Measurements from ENCODE around the gene TIMP4. TPM values are rescaled to one million over a fixed set of nuclear protein-coding genes. Genes with fewer than 3 reads are reported as not detected.

The TIMP4 gene
- total RNA-seq, 2 donors from 2014 or later, result 2.0 to 3.1 TPM

DNA sequence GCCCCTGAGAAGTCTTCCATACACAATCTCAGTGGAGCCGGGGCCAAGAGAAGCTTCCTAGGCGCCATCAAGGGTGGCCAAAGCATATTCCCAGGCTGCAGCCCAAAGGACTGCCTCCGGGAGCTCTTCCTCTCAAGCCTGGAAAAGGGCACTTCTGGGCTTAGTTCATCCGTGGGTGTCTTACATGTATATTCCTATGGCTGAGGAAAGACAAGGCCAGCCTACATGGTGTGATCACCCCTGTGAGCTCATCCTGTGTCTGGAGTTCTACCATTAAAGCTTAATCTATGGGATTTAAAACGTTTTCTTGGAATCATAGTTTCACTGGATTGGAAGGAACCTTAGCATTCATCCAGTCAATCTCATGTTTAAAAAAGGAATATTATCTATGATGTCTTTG is 21.9 kb upstream of the TIMP4 start:
- no peak overlapping the region for H3K9ac ChIP-seq (ENCODE audit: low read depth in 2 of 2, low read length in 2 of 2)
- no peak overlapping the region for H3K27ac ChIP-seq
- no peaks in the 10 kb centered on the region for H3K36me3 ChIP-seq
- TF ChIP-seq, protein P1, sequence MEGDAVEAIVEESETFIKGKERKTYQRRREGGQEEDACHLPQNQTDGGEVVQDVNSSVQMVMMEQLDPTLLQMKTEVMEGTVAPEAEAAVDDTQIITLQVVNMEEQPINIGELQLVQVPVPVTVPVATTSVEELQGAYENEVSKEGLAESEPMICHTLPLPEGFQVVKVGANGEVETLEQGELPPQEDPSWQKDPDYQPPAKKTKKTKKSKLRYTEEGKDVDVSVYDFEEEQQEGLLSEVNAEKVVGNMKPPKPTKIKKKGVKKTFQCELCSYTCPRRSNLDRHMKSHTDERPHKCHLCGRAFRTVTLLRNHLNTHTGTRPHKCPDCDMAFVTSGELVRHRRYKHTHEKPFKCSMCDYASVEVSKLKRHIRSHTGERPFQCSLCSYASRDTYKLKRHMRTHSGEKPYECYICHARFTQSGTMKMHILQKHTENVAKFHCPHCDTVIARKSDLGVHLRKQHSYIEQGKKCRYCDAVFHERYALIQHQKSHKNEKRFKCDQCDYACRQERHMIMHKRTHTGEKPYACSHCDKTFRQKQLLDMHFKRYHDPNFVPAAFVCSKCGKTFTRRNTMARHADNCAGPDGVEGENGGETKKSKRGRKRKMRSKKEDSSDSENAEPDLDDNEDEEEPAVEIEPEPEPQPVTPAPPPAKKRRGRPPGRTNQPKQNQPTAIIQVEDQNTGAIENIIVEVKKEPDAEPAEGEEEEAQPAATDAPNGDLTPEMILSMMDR (IDR thresholded peaks at IDR 0.05), result no peak
- H3K27me3 ChIP-seq, result no peaks in the 10 kb centered on the region
- H3K9me3 ChIP-seq, result no peaks in the 10 kb centered on the region
- no peak overlapping the region for H3K4me3 ChIP-seq
- no peaks in the 10 kb centered on the region for H3K4me1 ChIP-seq
- intact Hi-C loops (cut with DNase I), result no loop called here
- no peak for DNase-seq

DNA sequence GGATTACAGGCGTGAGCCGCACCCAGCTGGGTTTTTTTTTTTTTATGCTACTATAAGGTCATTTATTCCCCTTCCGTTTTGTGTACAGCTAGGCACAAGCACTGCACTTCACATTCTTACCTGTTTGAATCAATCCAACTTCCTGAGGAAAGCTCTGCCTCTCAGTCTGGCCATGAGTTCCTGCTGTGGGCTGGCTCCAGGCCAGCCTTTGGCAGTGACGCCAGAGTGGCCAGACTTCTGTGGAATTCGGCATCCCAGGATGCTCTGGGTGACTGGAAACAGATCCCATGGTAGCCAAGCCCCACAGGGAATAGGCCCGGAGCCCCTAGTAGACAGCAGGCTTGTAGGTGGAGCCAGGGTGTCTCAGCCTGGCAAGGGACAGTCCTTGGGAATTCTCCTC is 21.5 kb upstream of the TIMP4 start:
- no peaks in the 10 kb centered on the region for H3K27me3 ChIP-seq
- H3K27ac ChIP-seq, result no peak overlapping the region
- H3K36me3 ChIP-seq, result no peaks in the 10 kb centered on the region
- H3K9ac ChIP-seq (ENCODE audit: low read depth in 2 of 2, low read length in 2 of 2), result no peak overlapping the region
- H3K4me3 ChIP-seq, result no peak overlapping the region
- TF ChIP-seq, protein P1 (IDR thresholded peaks at IDR 0.05), result no peak
- DNase-seq, result peak; percentile 63
- intact Hi-C loops (cut with DNase I), result no loop called here
- H3K4me1 ChIP-seq, result no peaks in the 10 kb centered on the region
- no peaks in the 10 kb centered on the region for H3K9me3 ChIP-seq

DNA sequence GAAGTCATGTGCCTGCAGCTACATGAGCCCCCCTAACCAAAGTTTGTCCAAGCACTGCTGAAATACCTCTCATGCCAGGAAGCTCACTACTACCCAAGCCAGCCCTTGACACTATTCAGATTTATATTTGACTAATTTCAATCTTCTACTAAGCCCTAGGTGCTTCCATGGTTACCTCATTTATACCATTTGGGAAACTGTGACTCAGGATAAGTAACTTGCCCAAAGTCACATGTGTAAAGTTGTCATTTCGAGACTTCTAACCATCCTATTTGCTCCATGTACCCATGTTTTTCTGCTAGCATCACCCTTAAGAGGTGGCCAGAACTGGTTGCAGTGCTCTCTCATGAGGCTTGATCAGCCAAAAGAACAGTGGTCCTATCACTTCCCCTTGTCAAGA is 20.7 kb upstream of the TIMP4 start:
- Histone ChIP-seq H3K9me3 (no peaks in the 10 kb centered on the region), H3K36me3 (no peaks in the 10 kb centered on the region), H3K27ac (no peak overlapping the region), H3K4me3 (no peak overlapping the region), H3K27me3 (no peaks in the 10 kb centered on the region), H3K9ac (ENCODE audit: low read depth in 2 of 2, low read length in 2 of 2) (no peak overlapping the region), H3K4me1 (no peaks in the 10 kb centered on the region)
- DNase-seq, result no peak
- TF ChIP-seq, protein P1 (IDR thresholded peaks at IDR 0.05), result no peak
- intact Hi-C loops (cut with DNase I), result loop anchor here (10.0 kb wide), 2 partner anchors 235 to 305 kb away; partner anchors contain the start of gene TSEN2

DNA sequence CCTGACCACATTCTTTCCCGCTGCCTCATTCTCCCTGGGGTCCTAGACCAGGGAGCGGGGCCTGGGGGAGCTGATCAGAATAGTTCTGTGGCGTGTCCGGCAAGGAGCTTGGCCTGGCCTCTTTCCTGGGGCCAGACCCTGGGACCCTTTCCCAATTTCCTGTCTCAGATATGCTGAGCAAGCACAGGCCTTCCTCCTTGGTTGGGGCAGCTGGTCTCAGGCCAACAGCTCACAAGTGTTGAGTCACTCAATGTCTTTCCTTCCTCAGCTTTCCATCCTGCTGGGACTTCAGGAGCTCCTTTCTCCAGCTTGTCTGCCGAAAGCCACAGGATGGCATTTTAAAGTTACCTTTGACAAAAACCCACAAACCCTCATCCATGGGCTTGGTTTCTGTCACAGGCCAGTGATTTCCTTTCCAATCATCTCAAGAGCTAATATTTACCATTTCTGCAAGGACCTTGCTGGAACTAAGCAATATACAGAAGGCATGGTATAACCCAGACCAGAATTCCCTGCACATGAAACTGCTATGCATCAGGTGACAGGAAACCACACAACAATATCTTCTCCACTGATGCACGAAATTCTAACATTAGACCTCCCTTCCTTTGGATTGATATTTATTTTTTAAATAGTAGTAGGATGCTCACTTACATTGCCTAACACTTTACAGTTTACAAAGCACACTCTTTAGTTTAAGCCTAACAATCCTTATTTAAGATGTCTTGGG is 19.5 kb upstream of the TIMP4 start:
- no peaks in the 10 kb centered on the region for H3K4me1 ChIP-seq
- intact Hi-C loops (cut with DNase I), result loop anchor here (10.0 kb wide), 2 partner anchors 233 to 307 kb away; partner anchors contain the start of gene TSEN2
- H3K27ac ChIP-seq, result no peak overlapping the region
- no peaks in the 10 kb centered on the region for H3K36me3 ChIP-seq
- TF ChIP-seq, protein P1 (IDR thresholded peaks at IDR 0.05), result no peak
- no peaks in the 10 kb centered on the region for H3K27me3 ChIP-seq
- no peak overlapping the region for H3K9ac ChIP-seq (ENCODE audit: low read depth in 2 of 2, low read length in 2 of 2)
- no peak for DNase-seq
- no peaks in the 10 kb centered on the region for H3K9me3 ChIP-seq
- no peak overlapping the region for H3K4me3 ChIP-seq

DNA sequence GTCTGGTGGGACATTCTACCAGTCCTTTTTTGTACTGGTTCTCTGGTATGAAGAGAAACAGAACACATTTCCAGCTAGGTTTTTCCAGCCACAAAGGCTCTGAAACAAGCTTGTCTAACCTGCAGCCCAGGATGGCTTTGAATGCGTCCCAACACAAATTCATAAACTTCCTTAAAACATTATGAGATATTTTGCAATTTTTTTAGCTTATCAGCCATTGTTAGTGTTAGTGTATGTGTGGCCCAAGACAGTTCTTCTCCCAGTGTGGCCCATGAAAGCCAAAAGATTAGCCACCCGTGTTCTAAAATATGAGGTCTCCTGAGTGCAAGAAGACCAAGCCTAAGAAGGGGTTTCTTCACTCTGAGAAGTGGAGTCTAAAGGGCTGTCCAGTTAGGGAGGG is 18.4 kb upstream of the TIMP4 start:
- TF ChIP-seq, protein P1 (IDR thresholded peaks at IDR 0.05), result no peak
- no peaks in the 10 kb centered on the region for H3K27me3 ChIP-seq
- no peaks in the 10 kb centered on the region for H3K36me3 ChIP-seq
- H3K9me3 ChIP-seq, result no peaks in the 10 kb centered on the region
- no peak overlapping the region for H3K4me3 ChIP-seq
- no peaks in the 10 kb centered on the region for H3K4me1 ChIP-seq
- intact Hi-C loops (cut with DNase I), result loop anchor here (10.0 kb wide), 2 partner anchors 232 to 308 kb away; partner anchors contain the start of gene TSEN2
- no peak overlapping the region for H3K9ac ChIP-seq (ENCODE audit: low read depth in 2 of 2, low read length in 2 of 2)
- no peak overlapping the region for H3K27ac ChIP-seq
- no peak for DNase-seq
